Measurements from ENCODE around the gene BCL11B.

The BCL11B gene

DNA sequence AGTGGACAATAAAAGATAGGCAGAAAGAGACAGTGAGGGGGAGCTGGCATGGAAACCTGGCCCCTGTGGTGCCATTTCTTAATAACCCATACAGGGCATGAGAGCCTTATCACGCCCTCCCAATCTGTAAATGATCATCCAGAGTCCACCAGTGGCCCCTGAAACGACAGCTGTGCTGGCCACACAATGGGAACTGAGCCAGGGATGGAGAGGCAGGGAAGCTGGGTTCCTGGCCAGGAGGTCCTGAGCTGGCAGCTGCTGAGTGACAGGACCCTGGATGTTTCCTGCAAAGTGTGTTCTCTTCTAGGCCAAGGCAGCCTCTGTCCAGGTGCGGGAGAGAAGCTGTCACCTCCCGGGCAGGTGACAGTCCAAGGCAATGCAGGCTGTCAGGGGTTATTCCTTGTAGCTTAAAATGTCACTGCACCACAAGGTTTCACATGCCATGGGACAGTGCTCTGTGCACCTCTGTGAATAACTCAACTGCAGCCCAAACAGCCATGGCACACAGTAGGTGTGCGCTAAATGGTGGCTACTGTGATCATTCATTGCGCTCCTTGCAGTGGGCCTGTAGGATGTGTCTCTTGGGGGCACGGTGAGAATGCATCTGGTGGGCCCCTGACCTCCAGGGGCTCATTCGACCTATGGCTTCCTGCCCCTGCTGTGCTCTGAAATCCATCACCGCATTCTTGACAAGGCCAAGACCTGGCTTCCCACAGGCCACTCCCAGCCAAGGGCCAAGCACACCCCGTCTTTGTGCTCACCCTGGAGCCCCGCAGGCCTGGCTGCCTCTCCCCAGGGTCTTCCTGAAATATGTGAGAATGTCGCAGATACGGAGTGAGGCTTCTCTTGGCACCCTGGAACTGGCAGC is 46.3 kb upstream of the BCL11B start:
- TF ChIP-seq, protein P1, sequence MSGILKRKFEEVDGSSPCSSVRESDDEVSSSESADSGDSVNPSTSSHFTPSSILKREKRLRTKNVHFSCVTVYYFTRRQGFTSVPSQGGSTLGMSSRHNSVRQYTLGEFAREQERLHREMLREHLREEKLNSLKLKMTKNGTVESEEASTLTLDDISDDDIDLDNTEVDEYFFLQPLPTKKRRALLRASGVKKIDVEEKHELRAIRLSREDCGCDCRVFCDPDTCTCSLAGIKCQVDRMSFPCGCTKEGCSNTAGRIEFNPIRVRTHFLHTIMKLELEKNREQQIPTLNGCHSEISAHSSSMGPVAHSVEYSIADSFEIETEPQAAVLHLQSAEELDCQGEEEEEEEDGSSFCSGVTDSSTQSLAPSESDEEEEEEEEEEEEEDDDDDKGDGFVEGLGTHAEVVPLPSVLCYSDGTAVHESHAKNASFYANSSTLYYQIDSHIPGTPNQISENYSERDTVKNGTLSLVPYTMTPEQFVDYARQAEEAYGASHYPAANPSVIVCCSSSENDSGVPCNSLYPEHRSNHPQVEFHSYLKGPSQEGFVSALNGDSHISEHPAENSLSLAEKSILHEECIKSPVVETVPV (CRISPR knock-in tag; IDR thresholded peaks at IDR 0.05), result no peak
- no peak for TF ChIP-seq GLIS3 (CRISPR knock-in tag; IDR thresholded peaks at IDR 0.05)
- no peak for TF ChIP-seq BACH2 (CRISPR knock-in tag; IDR thresholded peaks at IDR 0.05; ENCODE audit: borderline replicate concordance)
- no peak for TF ChIP-seq RARB (CRISPR knock-in tag; IDR thresholded peaks at IDR 0.05)
- TF ChIP-seq ISL1 (CRISPR knock-in tag; IDR thresholded peaks at IDR 0.05), result no peak
- TF ChIP-seq, protein P2, sequence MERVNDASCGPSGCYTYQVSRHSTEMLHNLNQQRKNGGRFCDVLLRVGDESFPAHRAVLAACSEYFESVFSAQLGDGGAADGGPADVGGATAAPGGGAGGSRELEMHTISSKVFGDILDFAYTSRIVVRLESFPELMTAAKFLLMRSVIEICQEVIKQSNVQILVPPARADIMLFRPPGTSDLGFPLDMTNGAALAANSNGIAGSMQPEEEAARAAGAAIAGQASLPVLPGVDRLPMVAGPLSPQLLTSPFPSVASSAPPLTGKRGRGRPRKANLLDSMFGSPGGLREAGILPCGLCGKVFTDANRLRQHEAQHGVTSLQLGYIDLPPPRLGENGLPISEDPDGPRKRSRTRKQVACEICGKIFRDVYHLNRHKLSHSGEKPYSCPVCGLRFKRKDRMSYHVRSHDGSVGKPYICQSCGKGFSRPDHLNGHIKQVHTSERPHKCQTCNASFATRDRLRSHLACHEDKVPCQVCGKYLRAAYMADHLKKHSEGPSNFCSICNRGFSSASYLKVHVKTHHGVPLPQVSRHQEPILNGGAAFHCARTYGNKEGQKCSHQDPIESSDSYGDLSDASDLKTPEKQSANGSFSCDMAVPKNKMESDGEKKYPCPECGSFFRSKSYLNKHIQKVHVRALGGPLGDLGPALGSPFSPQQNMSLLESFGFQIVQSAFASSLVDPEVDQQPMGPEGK (CRISPR knock-in tag; IDR thresholded peaks at IDR 0.05; ENCODE audit: borderline replicate concordance), result no peak
- TF ChIP-seq TCF4 (CRISPR knock-in tag; IDR thresholded peaks at IDR 0.05; ENCODE audit: borderline replicate concordance), result no peak
- no peak for TF ChIP-seq ZFP3 (CRISPR knock-in tag; IDR thresholded peaks at IDR 0.05)
- TF ChIP-seq, protein P3, sequence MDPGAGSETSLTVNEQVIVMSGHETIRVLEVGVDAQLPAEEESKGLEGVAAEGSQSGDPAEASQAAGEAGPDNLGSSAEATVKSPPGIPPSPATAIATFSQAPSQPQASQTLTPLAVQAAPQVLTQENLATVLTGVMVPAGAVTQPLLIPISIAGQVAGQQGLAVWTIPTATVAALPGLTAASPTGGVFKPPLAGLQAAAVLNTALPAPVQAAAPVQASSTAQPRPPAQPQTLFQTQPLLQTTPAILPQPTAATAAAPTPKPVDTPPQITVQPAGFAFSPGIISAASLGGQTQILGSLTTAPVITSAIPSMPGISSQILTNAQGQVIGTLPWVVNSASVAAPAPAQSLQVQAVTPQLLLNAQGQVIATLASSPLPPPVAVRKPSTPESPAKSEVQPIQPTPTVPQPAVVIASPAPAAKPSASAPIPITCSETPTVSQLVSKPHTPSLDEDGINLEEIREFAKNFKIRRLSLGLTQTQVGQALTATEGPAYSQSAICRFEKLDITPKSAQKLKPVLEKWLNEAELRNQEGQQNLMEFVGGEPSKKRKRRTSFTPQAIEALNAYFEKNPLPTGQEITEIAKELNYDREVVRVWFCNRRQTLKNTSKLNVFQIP (CRISPR knock-in tag; IDR thresholded peaks at IDR 0.05; ENCODE audit: borderline replicate concordance, low read depth), result no peak
- TF ChIP-seq PPARA (CRISPR knock-in tag; IDR thresholded peaks at IDR 0.05; ENCODE audit: borderline replicate concordance), result no peak
- TF ChIP-seq CSDC2 (CRISPR knock-in tag; IDR thresholded peaks at IDR 0.05), result no peak
- TF ChIP-seq, protein P4, sequence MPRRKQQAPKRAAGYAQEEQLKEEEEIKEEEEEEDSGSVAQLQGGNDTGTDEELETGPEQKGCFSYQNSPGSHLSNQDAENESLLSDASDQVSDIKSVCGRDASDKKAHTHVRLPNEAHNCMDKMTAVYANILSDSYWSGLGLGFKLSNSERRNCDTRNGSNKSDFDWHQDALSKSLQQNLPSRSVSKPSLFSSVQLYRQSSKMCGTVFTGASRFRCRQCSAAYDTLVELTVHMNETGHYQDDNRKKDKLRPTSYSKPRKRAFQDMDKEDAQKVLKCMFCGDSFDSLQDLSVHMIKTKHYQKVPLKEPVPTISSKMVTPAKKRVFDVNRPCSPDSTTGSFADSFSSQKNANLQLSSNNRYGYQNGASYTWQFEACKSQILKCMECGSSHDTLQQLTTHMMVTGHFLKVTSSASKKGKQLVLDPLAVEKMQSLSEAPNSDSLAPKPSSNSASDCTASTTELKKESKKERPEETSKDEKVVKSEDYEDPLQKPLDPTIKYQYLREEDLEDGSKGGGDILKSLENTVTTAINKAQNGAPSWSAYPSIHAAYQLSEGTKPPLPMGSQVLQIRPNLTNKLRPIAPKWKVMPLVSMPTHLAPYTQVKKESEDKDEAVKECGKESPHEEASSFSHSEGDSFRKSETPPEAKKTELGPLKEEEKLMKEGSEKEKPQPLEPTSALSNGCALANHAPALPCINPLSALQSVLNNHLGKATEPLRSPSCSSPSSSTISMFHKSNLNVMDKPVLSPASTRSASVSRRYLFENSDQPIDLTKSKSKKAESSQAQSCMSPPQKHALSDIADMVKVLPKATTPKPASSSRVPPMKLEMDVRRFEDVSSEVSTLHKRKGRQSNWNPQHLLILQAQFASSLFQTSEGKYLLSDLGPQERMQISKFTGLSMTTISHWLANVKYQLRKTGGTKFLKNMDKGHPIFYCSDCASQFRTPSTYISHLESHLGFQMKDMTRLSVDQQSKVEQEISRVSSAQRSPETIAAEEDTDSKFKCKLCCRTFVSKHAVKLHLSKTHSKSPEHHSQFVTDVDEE (CRISPR knock-in tag; IDR thresholded peaks at IDR 0.05), result no peak
- TF ChIP-seq, protein P5, sequence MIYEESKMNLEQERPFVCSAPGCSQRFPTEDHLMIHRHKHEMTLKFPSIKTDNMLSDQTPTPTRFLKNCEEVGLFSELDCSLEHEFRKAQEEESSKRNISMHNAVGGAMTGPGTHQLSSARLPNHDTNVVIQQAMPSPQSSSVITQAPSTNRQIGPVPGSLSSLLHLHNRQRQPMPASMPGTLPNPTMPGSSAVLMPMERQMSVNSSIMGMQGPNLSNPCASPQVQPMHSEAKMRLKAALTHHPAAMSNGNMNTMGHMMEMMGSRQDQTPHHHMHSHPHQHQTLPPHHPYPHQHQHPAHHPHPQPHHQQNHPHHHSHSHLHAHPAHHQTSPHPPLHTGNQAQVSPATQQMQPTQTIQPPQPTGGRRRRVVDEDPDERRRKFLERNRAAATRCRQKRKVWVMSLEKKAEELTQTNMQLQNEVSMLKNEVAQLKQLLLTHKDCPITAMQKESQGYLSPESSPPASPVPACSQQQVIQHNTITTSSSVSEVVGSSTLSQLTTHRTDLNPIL (CRISPR knock-in tag; IDR thresholded peaks at IDR 0.05; ENCODE audit: low read depth), result no peak
- no peak for TF ChIP-seq ESRRG (CRISPR knock-in tag; IDR thresholded peaks at IDR 0.05)
- TF ChIP-seq OSR1 (CRISPR knock-in tag; IDR thresholded peaks at IDR 0.05), result no peak
- no peak for TF ChIP-seq ZNF8 (CRISPR knock-in tag; IDR thresholded peaks at IDR 0.05)

DNA sequence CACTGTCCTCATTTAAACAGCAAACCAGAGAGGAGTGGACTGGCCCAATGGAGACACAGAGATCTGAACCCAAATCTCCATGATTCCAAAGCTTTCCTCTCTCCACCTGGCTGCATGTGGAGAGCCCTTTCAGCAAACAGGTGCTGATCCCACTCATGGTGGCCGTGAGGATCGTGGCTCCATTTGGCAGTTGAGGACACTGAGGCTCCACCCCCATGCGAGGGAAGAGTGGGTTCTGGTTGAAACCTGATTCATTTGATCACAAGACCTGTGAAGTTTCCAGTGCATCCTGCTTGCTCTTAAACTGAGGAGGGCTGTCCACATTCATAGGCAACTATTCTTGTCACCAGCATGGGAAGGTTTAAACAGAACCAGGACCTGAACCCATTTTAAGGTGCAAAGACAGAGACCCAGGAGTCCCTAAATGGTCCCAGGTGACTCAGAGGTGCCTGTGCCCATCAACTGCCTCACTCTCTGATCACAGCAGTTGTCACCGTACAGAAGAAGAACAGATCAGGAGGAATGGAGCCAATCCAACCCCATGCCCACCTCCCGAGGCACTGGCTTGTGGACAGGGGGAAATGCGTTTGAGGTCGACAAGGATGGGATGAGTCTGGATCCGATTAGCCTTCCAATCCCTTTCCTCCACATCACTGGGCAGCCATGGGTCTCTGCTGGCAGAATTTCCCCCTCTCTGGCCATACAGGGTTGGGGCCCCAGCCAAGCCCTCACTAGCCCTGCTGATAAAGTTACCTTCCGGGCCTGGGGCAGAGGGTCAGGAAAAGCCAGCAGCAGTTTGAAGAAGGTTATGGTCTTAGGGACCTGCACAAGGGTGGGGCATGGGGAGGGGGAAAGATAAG is 45.5 kb upstream of the BCL11B start:
- no peak for ATAC-seq
- TF ChIP-seq, protein P2 (CRISPR knock-in tag; IDR thresholded peaks at IDR 0.05; ENCODE audit: borderline replicate concordance), result no peak
- TF ChIP-seq ZNF565 (CRISPR knock-in tag; conservative IDR thresholded peaks at IDR 0.05; ENCODE audit: low read depth), result no peak
- TF ChIP-seq BACH2 (CRISPR knock-in tag; IDR thresholded peaks at IDR 0.05; ENCODE audit: borderline replicate concordance), result no peak
- TF ChIP-seq CSDC2 (CRISPR knock-in tag; IDR thresholded peaks at IDR 0.05), result no peak
- TF ChIP-seq ZFP30 (CRISPR knock-in tag; IDR thresholded peaks at IDR 0.05), result no peak
- no peak for TF ChIP-seq ZNF8 (CRISPR knock-in tag; IDR thresholded peaks at IDR 0.05)
- TF ChIP-seq ISL1 (CRISPR knock-in tag; IDR thresholded peaks at IDR 0.05), result no peak
- TF ChIP-seq RARB (CRISPR knock-in tag; IDR thresholded peaks at IDR 0.05), result no peak
- TF ChIP-seq, protein P5 (CRISPR knock-in tag; IDR thresholded peaks at IDR 0.05; ENCODE audit: low read depth), result no peak
- no peak for TF ChIP-seq ESRRG (CRISPR knock-in tag; IDR thresholded peaks at IDR 0.05)
- no peak for TF ChIP-seq ZNF70 (CRISPR knock-in tag; IDR thresholded peaks at IDR 0.05)
- no peak for TF ChIP-seq ZC3H10 (CRISPR knock-in tag; IDR thresholded peaks at IDR 0.05)
- TF ChIP-seq OSR1 (CRISPR knock-in tag; IDR thresholded peaks at IDR 0.05), result no peak
- no peak for TF ChIP-seq TCF4 (CRISPR knock-in tag; IDR thresholded peaks at IDR 0.05; ENCODE audit: borderline replicate concordance)
- TF ChIP-seq ZFP3 (CRISPR knock-in tag; IDR thresholded peaks at IDR 0.05), result no peak

More for the DNA sequence above, 46.3 kb upstream of the BCL11B start:
- ATAC-seq, result no peak
